NCI-H2196 (cell line): Measurements from ENCODE around the gene THOC7.

Experiments used
- DNase-seq: peaks from one replicate; lab custom pipeline; 2025; ENCODE audit not compliant: unreplicated experiment; lab: John Stamatoyannopoulos, UW

The THOC7 gene

GRCh38 chr3:63863150-63864007, at the start of gene THOC7, which contains the start of gene ATXN7:
Gene THOC7 (minus strand): TSS chr3:63863805. CDS start chr3:63863790, 15 bp downstream.
Gene ATXN7 (plus strand): TSS chr3:63863867. CDS start chr3:63912599, 48,732 bp downstream.
- DNase-seq = peak; percentile 11

DNA sequence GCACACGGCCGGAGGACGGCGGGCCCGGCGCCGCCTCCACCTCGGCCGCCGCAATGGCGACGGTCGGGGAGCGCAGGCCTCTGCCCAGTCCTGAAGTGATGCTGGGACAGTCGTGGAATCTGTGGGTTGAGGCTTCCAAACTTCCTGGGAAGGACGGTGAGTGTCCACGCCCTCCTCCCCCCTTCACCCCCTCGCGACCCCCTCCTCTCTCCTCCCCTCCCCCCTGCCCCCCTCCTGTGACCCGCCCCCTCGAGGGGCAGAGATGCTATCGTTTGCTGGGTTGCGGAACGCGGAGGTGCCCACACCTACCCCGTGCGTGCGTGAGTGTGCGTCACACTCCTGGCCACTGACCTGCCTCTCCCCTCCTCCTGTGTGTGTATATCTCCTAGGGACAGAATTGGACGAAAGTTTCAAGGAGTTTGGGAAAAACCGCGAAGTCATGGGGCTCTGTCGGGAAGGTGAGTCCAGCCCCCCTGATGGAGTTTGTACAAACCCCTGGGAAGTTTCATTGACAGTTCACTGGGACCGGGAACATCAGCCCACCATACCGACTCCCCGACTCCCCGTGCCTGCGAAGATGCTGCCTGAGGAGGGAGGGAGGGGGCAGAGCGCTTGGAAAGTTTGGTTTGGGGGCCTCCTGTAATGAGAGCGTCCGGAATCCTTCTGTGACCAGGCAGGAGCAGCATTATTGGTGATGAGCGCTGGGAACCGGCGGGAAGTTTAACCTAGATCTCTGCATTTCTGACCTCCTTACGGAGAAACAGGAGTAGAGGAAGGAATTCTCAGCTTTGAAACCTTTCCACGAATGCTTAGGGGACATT, 49.4 kb upstream of the THOC7 start:
- DNase-seq = no peak

GRCh38 chr3:63911873-63912767, 48.5 kb upstream of the THOC7 start, which contains the start of gene SCAANT1:
Gene SCAANT1 (minus strand): TSS chr3:63912383.
- peak; percentile 47 for DNase-seq

DNA sequence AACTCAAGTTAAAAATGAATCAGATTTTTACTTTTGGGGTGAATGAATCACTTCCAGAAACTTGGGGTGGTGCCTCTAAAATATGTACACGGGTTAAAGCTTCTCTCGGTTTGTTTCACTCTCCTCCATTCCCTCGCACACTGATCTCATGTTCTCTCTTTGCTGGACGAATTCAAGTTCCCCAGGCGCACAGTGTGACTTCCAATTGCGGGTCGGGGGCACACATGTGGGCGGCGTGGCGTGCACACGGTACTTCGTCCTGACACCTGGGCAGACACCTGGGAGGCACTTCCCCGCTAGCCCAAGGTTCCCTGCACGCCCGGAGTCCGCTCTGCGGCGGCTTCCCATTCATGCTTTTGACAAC, 47.9 kb upstream of the THOC7 start:
- no peak for DNase-seq

DNA sequence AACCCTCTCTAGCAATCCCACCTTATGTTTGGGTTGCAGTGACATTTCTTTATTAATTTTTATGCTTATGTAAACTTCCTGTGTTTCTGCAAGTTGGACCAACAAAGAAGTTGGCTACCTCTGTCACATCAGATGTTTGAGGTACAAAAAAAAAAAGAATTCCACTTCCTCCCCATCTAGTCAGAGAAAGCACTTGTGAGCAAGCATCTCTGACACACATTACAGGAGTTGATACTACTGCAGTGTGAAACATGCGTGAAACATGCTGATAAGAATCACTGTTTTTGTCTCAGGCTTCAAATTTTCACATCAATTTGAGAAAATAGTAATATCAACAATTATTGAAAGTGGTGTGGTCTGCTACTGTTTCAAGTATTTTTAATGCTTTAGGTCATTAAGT, 47.3 kb upstream of the THOC7 start:
- DNase-seq = no peak

GRCh38 chr3:63910001-63910400, 46.4 kb upstream of the THOC7 start:
- no peak for DNase-seq

GRCh38 chr3:63909431-63909830, 45.8 kb upstream of the THOC7 start:
- no peak for DNase-seq

GRCh38 chr3:63908776-63909175, 45.2 kb upstream of the THOC7 start:
- no peak for DNase-seq

GRCh38 chr3:63908081-63908736, 44.6 kb upstream of the THOC7 start:
- no peak for DNase-seq

DNA sequence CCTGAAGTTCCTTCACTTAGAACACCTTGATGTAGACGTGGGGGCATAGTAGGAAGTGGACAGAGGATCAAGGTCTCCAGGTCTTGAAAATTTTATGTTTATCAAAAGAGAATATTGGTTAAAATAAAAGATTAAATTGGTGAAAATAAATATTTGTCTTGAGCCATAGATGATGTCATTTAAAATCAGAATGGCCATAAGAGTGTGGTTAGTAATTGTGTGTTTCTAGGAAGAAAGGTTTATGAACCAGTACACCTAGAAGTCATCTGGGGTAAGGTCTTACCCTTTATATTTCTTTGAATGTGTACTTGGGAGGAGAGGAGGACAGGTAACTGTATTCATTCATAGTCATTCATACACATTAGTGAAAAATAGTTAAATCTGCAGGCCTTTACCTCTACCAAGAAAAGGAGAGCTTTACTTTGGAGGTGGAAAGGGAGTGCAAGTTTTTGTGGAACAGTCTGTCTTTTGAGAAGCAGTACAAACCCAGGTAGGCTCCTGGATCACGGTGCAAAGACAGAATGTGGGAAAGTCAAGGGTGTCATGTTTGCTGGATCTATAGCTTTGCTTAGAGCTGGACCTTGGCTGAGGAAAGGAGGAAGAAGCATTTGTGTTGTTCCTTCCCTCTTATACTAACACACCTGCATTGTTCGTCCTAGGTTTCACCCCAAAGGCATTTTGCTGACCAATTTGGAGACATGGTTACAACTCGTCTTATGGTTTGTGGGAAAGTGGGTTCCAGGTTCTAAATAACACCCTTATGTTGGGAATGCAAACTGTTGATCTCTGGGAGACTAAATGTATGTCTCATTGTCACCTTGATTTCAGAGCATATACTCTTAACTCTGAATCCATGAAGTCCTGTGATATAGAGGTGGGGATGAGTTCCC, 42.4 kb upstream of the THOC7 start:
- no peak for DNase-seq

- DNase-seq = peak; percentile 8
Observed at GRCh38 chr3:63900459-63900858, 36.9 kb upstream of the THOC7 start.

GRCh38 chr3:63900010-63900409, 36.4 kb upstream of the THOC7 start:
- DNase-seq = no peak

GRCh38 chr3:63896332-63897030, 32.9 kb upstream of the THOC7 start:
- DNase-seq = no peak

GRCh38 chr3:63895422-63896189, 32.0 kb upstream of the THOC7 start:
- no peak for DNase-seq

- no peak for DNase-seq
Observed at GRCh38 chr3:63892773-63893352, 29.3 kb upstream of the THOC7 start.

DNA sequence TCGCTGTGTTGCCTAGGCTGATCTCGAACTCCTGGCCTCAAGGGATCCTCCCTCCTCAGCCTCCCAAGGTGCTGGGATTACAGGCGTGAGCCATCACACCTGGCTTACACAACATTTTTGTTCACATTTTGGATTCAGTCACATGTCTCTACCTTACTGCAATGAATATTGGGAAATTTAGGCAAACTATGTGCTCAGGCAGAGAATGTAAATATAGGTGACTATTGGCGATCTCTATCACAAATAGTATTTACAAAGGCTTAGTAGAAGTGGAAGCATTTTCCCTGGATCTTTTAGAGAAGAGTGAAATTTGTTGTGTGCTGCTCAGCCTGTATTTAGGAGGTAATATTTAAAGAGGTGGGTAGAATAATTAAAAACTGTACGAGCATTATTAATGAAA, 27.9 kb upstream of the THOC7 start:
- no peak for DNase-seq

- no peak for DNase-seq
Observed at GRCh38 chr3:63886858-63887257, 23.3 kb upstream of the THOC7 start.

DNA sequence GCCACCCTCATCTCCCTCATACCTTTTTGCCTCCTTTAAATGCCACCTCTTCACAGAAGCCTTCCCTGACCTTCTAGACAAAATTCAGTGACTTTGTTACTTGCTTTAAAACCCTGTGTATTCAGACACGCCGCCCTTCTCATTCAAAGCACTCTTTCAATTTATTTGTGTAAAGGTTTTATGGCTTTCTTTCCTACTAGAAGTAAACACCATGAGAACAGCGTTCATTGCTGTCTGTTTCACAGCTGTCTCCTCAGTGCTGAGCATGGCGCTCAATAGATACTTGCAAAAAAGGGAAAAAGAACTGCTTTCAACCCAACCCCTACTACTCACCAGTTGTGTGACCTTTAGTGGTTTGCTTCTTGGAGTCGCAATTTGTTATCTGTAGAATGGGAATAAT, 17.0 kb upstream of the THOC7 start:
- no peak for DNase-seq
